ENCODE data around the gene SDHC. TPM values are rescaled to one million over a fixed set of nuclear protein-coding genes. Genes with fewer than 3 reads are reported as not detected.

SDHC gene
- polyA plus RNA-seq (ENCODE audit: insufficient read length) = 272 TPM
- long read RNA-seq, donor 1, full-length matches to known transcripts = 78 of 133 reads
- long read RNA-seq, donor 1, partial matches to known transcripts = 55 of 133 reads
- long read RNA-seq, donor 1, other reads (novel, unspliced or antisense) = 0 of 133 reads
- long read RNA-seq, donor 2, full-length matches to known transcripts = 101 of 135 reads
- long read RNA-seq, donor 2, partial matches to known transcripts = 34 of 135 reads
- long read RNA-seq, donor 2, other reads (novel, unspliced or antisense) = 0 of 135 reads
- long read RNA-seq, donor 3, full-length matches to known transcripts = 70 of 96 reads
- long read RNA-seq, donor 3, partial matches to known transcripts = 26 of 96 reads
- long read RNA-seq, donor 3, other reads (novel, unspliced or antisense) = 0 of 96 reads
- long read RNA-seq, donor 4, full-length matches to known transcripts = 18 of 23 reads
- long read RNA-seq, donor 4, partial matches to known transcripts = 5 of 23 reads
- long read RNA-seq, donor 4, other reads (novel, unspliced or antisense) = 0 of 23 reads
- long read RNA-seq, donor 5, full-length matches to known transcripts = 127 of 186 reads
- long read RNA-seq, donor 5, partial matches to known transcripts = 59 of 186 reads
- long read RNA-seq, donor 5, other reads (novel, unspliced or antisense) = 0 of 186 reads
- long read RNA-seq, donor 6, full-length matches to known transcripts = 63 of 108 reads
- long read RNA-seq, donor 6, partial matches to known transcripts = 45 of 108 reads
- long read RNA-seq, donor 6, other reads (novel, unspliced or antisense) = 0 of 108 reads
- long read RNA-seq, donor 7, full-length matches to known transcripts = 121 of 163 reads
- long read RNA-seq, donor 7, partial matches to known transcripts = 33 of 163 reads
- long read RNA-seq, donor 7, other reads (novel, unspliced or antisense) = 9 of 163 reads
- long read RNA-seq, donor 8, full-length matches to known transcripts = 37 of 45 reads
- long read RNA-seq, donor 8, partial matches to known transcripts = 8 of 45 reads
- long read RNA-seq, donor 8, other reads (novel, unspliced or antisense) = 0 of 45 reads

GRCh38 chr1:161314201-161314981 is at the start of gene SDHC:
SDHC (plus strand) TSS chr1:161314381; CDS start chr1:161314406, 25 bp downstream.
- peak; percentile 94 for DNase-seq

- DNase-seq = no peak
Measured at GRCh38 chr1:161265305-161265704, 48.9 kb upstream of the SDHC start.

- DNase-seq = no peak
Measured at GRCh38 chr1:161266202-161266601, 48.0 kb upstream of the SDHC start.

GRCh38 chr1:161266836-161267235 is 47.3 kb upstream of the SDHC start:
- DNase-seq = no peak

GRCh38 chr1:161267321-161267720 is 46.9 kb upstream of the SDHC start:
- DNase-seq = no peak

- DNase-seq = no peak
Measured at GRCh38 chr1:161273402-161273801, 40.8 kb upstream of the SDHC start.

- DNase-seq = no peak
Measured at GRCh38 chr1:161274874-161275273, 39.3 kb upstream of the SDHC start.

- DNase-seq = no peak
Measured at GRCh38 chr1:161282991-161283390, 31.2 kb upstream of the SDHC start.

GRCh38 chr1:161285113-161285512 is 29.1 kb upstream of the SDHC start:
- DNase-seq = no peak

GRCh38 chr1:161285521-161285920 is 28.7 kb upstream of the SDHC start:
- no peak for DNase-seq

GRCh38 chr1:161287482-161288054 is 26.6 kb upstream of the SDHC start:
- no peak for DNase-seq

- DNase-seq = no peak
Measured at GRCh38 chr1:161290779-161291178, 23.4 kb upstream of the SDHC start.

- no peak for DNase-seq
Measured at GRCh38 chr1:161297415-161297814, 16.8 kb upstream of the SDHC start.

- no peak for DNase-seq
Measured at GRCh38 chr1:161298116-161298515, 16.1 kb upstream of the SDHC start.

- DNase-seq = no peak
Measured at GRCh38 chr1:161299347-161299746, 14.8 kb upstream of the SDHC start.

GRCh38 chr1:161300478-161300877 is 13.7 kb upstream of the SDHC start:
- no peak for DNase-seq

GRCh38 chr1:161304927-161305866 is 9.0 kb upstream of the SDHC start:
- no peak for DNase-seq

- DNase-seq = peak; percentile 75
Measured at GRCh38 chr1:161305867-161306519, 8.2 kb upstream of the SDHC start.

GRCh38 chr1:161307230-161307768 is 6.9 kb upstream of the SDHC start:
- DNase-seq = no peak
